GM18519 (cell line): Measurements from ENCODE around the gene ZC3H18.
"Not testable (repeated sequence)": the region's sequence is repeated elsewhere in the genome, so short reads cannot be mapped to it uniquely, and the experiment has no call there.

ENCODE experiments used
- ATAC-seq: cut with Tn5 transposase; IDR thresholded peaks from one replicate; pipeline ENCODE4 v1.9.1; 2021; ENCODE audit warnings: mild to moderate bottlenecking, moderate library complexity; ENCODE audit not compliant: unreplicated experiment, low FRiP score

The ZC3H18 gene

GRCh38 chr16:88600539-88600896, 30.3 kb downstream of the ZC3H18 start:
- no peak for ATAC-seq

GRCh38 chr16:88601313-88602036, 31.3 kb downstream of the ZC3H18 start:
- no peak for ATAC-seq

GRCh38 chr16:88602091-88602490, 31.9 kb downstream of the ZC3H18 start:
- no peak for ATAC-seq

DNA sequence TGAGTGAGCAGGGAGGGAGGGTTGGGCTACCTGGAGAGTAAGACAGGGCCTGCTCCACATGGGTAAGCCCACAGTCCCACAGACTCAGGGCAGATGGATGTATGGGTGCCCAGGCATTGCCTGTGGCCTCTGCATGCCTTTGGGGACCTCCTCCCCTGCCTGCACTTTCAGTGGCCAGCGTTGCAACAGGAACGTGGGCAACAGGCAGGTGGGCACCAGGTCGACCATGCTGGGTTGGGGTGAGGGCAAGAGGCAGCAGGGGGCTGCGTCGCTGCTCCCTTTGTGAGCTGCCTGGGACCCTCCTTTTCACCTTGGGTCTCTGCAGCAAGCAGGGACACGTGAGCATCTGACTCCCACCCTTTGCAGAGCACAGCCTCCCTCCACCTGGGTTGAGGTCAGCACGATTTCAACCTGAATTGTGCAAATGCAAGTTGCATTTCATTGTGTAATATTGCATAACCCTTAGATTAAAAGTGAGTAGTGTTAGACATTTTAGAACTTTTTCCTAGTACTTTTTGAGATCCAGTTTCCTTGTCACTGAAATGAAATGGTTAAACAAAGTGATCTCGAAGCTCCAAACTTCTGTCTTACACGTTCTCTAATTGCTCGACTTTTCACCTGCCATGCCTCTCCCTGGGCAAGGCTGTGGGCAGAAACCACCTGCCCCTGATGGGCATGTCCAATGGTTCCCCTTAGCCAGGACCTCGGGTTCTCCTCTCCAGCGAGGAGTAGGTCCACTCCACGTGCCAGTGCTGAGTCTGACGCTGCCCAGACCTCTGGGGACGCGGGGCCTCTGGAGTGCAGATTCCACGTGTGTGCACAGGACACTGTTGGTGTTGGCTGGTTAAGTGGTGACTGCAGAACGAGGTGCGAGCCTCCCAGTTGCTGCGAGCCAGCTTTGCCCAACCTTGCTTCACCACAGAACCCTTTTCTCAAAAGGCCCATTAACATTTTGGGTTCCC, 35.3 kb downstream of the ZC3H18 start:
- ATAC-seq = no peak

DNA sequence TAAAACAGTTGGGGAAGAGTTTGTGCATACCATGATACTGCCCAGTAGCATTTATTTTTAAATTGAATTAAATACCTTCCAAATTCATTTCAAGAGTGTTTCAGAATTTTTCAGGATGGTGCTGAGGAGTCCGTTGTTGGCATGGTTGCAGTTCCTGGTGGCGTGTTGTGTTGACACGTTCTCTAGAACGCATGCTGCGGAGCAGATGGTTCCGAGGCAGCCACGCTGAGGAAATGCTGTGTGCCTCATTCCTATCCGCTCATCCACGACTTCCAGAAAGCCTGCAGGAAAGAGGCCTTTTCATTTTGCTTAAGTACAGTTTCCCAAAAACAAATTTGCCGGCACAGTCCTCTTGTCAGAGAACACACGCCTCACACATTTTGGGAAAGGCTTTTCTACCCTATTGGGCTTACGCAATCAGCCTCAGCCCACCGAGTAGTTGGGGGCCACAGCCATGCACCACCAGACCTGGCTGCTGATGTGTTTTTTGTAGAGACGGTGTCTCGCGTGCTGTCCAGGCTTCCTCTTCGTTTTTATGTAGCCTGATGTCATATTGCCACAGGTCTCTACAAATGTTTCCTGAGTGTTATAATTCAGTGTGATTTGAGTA, 36.0 kb downstream of the ZC3H18 start:
- no peak for ATAC-seq

- ATAC-seq = no peak
Measured at GRCh38 chr16:88608076-88608475, 37.9 kb downstream of the ZC3H18 start.

GRCh38 chr16:88609426-88609825, 39.2 kb downstream of the ZC3H18 start:
- not testable (repeated sequence) for ATAC-seq

GRCh38 chr16:88610080-88610479, 39.9 kb downstream of the ZC3H18 start:
- ATAC-seq = no peak

DNA sequence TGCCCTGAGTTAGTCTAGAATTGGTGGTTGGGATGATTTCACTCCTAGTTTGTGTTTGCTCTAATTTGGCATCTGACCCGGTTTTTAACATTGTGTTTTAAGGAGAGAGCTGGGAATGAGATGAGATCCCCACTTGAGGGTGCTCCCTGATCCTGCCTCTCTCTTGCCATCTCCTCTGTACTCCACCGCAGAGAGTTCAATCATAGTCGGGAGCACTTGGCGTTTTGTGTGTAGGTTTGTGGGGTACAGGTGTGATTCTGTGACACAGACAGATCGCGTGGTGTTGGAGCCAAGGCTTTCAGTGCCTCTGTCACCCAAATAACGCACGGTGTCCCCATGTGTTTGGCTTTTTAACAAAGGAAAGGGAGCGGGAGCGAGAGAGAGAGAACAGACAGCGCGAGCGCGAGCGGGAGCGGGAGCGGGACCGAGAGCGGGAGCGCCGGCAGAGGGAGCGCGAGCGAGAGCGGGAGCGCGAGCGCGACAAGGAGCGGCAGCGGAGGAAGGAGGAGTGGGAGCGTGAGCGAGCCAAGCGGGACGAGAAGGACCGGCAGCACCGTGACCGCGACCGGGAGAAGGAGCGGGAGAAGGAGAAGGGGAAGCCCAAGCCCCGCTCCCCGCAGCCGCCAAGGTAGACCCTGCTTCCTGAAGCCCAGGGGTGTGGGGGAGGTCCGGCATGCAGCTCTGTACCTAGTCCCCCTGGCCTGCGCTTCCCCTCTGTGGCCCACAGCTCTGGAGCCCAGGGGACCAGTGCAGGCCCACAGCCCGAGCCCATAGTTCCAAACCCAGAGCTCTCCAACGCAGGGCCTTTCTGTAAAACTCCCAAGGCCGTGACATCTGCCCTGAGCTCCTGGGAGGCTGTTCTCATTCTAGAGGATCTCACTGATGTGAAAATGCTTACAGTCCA, 41.0 kb downstream of the ZC3H18 start:
- no peak for ATAC-seq

DNA sequence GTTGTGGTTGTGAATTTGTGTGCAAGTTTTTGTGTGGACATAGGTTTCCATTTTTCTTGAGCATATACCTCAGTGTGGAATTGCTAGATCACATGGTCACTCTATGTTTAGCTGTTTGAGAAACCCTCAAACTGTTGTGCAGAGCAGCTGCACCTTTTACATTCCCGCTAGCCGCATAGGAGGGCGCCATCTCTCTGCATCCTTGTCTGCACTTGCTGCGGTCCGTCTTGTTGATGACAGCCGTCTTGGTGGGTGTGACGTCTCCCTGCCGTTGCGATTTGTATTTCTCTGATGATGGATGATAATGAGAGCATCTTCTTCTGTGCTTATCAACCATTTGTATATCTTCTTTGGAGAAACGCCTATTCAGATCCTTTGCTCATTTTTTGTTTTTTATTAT, 43.1 kb downstream of the ZC3H18 start:
- ATAC-seq = no peak

- ATAC-seq = no peak
Measured at GRCh38 chr16:88613911-88614817, 44.0 kb downstream of the ZC3H18 start.

DNA sequence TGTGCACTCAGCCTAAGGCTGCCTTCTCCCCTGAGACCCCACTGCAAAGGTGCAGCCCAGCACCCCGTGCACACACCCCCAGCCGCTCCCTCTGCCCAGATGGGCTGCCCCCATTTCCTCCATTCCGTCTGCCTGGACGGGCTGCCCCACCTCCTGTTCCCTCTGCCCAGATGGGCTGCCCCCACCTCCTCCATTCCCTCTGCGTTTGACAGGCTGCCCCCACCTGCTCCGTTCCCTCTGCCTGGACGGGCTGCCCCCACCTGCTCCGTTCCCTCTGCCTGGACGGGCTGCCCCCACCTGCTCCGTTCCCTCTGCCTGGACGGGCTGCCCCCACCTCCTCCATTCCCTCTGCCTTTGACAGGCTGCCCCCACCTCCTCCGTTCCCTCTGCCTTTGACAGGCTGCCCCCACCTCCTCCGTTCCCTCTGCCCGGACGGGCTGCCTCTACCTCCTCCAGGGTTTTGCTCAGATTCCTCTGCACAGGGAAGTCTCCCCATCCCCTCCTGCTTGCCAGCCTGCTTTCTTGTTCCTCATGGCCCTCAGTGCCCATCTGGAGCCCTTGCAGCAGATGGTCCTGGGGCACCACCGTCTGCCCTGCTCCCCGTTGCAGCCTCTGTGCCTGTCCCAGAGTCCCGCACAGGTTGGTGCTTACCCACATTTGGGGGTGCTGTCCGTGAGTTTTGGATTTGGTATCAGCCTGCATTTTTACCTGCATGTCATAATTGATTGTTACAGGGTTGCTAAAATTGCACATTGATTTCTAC, 44.8 kb downstream of the ZC3H18 start:
- no peak for ATAC-seq

- no peak for ATAC-seq
Measured at GRCh38 chr16:88616320-88616719, 46.1 kb downstream of the ZC3H18 start.

- ATAC-seq = no peak
Measured at GRCh38 chr16:88616736-88617135, 46.5 kb downstream of the ZC3H18 start.

DNA sequence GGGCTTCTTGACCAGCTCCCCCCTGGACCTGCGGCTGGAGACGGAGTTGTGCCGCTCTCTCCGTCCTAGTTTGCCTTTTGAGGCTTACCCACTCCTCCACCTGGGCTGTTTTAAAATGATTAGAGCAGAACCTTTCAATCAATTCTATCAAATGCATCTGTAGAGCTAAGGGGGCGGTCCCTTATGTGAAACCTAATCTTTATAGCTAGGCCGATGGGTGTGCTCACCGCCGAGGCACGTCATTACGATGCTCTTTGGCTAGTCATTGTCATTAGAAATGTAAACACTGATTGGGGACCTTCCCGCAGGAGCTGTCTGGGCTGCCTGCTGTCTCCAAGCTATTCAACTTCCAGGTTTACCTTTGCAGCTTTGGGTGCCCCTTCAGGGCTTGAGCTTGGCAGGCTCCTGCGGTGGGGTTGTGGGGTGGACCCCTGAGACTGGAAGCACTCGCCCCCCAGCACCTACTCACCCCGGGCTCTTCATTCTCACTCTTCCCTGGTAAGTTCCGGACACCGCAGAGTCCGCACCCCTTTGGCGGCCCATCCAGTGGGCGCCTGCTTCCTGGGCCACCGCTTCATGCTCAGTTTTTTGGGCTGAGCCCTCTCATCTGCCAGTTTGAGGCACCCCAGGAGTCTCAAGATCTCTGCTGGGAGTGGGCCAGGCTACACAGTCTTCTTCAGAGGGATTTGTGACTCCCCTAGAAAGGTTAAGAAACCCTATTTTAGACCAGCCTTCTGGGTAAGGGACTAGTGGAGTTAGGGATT, 47.2 kb downstream of the ZC3H18 start:
- no peak for ATAC-seq

DNA sequence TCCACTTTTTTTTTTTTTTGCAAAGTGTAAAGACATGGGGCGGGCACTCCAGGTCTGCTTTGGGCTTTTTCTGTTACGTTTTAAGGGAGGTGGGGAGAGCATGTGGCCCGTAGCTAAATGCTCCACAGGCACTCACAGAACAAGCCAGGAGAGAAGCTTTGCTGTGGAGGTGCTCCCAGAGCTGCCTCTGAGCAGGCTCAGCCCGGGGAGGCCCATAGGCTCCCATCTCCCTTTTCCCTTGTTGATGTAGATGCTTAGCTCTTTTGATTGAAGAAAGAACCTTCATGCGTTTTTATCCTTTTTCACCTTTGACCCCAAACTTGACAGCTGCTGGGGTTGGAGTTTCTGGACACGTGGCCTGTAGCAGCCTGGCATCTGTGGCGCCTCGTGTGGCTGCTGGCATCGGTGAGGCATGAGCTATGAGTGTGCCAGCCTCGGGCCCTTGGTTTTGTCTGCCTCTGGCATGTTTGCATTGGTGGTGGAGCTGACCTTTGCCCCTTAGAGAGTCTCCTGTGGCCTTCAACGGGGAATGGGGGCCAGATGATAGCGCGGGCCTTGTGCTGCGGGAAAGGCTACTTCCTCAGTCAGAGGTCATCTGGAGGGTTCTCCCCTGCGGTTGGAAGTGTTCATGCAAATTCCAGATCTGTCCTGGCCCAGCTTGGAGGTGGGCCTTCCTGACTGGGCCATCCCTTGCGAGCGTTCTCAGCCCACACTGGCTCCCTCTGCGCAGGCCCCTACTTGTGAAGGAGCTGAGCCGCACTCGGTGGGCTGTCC, 48.2 kb downstream of the ZC3H18 start:
- no peak for ATAC-seq
